GM23248 (cell line): ENCODE data around the gene ZNF83.

Source experiments
- EZH2 ChIP-seq: fragments of 200-600 bp; sonication (generic); IDR thresholded peaks from 2 replicates; pipeline ENCODE4 v1.6.1; 2018; ENCODE audit warnings: antibody characterized with exemption, mild to moderate bottlenecking; ENCODE audit not compliant: insufficient read depth, poor library complexity, severe bottlenecking
- EZH2phosphoT487 ChIP-seq: fragments of 200-600 bp; sonication (generic); IDR thresholded peaks from 2 replicates; pipeline ENCODE4 v1.6.1; 2018; ENCODE audit warnings: antibody characterized with exemption, moderate library complexity, mild to moderate bottlenecking, low read depth; ENCODE audit not compliant: insufficient read depth

DNA sequence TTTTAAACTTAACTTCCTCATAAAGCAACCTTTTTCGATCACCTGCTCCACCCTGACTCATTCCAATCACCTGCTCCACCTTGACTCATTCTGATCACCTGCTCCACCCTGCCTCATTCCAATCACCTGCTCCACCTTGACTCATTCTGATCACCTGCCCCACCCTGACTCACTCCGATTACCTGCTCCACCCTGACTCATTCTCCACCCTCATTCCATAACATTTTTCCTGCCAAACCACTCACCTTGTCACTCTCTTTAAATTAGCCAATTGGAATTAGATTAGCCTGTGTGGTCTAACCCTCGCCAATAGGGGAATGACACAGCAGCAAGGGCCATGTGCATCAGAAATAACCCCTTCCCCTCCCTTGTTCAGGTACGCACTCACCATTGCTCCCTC is 31.9 kb upstream of the ZNF83 start:
- TF ChIP-seq EZH2 (no peak), EZH2phosphoT487 (no peak)
